Choroid plexus epithelial cell (primary cell): ENCODE measurements around the gene XCR1.

Experiments
- DNase-seq: peaks from one replicate; pipeline ENCODE4 v3.0.0-alpha.2; 2010; ENCODE audit warnings: low read depth
- H3K4me3 ChIP-seq: 2 replicates; pipeline ENCODE4 v1.5.1; 2011; ENCODE audit warnings: low read depth, mild to moderate bottlenecking, control low read depth, low read length, moderate library complexity
- TF ChIP-seq, protein P1 (sequence below): conservative IDR thresholded peaks from 2 replicates; pipeline ENCODE4 v1.5.1; 2011; ENCODE audit warnings: low read depth, mild to moderate bottlenecking, control low read depth, inconsistent platforms, low read length, moderate library complexity

The XCR1 gene

DNA sequence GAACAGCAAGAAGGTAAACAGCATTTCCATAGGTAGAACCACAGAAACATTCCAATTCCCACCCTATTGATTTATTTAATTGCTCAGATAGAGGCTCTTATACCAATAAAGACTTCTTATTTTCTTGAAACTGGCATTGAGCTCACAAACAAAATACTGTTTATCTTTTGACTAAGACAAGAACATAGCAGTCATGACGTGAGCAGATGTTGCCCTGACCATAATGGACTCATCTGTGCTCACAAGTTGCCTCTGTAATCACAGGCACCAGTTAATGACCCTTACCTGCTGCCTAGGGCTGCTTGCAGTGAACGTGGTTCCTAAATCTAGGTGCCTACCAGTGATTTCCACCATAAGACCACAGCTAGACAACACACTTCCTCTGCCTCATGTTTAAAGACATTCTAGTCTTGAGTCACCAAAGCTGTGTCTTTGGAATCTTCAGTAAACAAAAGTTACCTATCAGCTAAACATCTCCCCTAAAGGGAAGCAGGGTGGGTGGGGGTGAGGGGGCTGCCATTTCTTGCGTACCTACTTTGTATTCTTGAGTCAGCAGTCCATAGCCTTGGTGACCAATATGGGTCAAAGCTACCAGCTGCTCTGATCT lies 33.8 kb downstream of the XCR1 start:
- TF ChIP-seq, protein P1, sequence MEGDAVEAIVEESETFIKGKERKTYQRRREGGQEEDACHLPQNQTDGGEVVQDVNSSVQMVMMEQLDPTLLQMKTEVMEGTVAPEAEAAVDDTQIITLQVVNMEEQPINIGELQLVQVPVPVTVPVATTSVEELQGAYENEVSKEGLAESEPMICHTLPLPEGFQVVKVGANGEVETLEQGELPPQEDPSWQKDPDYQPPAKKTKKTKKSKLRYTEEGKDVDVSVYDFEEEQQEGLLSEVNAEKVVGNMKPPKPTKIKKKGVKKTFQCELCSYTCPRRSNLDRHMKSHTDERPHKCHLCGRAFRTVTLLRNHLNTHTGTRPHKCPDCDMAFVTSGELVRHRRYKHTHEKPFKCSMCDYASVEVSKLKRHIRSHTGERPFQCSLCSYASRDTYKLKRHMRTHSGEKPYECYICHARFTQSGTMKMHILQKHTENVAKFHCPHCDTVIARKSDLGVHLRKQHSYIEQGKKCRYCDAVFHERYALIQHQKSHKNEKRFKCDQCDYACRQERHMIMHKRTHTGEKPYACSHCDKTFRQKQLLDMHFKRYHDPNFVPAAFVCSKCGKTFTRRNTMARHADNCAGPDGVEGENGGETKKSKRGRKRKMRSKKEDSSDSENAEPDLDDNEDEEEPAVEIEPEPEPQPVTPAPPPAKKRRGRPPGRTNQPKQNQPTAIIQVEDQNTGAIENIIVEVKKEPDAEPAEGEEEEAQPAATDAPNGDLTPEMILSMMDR, result no peak
- no peak for DNase-seq
- H3K4me3 ChIP-seq, result no peak overlapping the region

DNA sequence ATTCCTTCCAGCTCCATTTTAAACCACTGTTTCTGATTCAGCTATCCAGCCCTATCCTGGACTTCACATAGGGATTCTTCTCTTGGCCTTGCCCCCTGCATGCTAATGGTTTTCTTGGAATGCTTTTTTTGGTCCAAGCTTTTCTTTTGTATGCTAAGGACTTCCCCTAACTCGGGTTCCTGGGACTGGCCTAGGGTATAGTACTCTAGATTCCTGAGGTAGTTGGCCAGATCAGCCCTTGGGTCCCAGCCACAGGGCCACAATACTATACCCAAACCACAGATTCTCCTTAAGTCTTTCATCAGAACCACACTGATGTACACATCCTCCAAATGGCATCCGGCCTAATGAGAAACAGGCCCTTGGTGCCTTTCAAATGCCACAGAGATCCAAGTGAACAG lies 34.5 kb downstream of the XCR1 start:
- TF ChIP-seq, protein P1, result no peak
- H3K4me3 ChIP-seq, result no peak overlapping the region
- DNase-seq, result no peak

DNA sequence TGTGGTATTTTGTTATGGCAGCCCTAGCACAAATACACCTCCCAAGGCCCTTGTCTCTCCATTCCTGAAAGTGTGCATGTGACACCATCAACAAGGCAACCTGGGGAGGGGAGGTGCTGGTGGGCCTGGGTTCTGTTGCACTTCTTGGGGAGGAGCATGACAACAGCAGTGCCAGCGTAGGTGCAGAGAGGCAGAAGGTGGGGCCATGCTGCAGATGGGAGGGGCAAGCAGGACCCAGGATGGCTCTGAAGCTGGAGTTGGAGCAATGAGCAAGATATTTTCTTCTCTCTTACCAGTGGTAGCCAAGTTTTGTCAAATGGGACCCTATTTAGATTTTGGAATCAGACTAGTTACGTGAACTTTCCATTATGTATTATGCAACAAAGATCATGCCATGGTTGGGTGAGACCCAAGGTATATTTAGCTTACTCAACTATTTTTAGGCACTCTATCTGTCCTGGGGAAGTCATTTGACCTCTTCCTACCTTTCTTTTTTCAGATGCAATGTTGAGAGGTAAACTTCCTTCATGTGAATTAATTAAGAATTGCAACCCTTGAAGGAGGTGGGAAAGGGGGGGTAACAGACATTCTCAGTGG lies 35.1 kb downstream of the XCR1 start:
- H3K4me3 ChIP-seq, result no peak overlapping the region
- TF ChIP-seq, protein P1, result no peak
- no peak for DNase-seq

DNA sequence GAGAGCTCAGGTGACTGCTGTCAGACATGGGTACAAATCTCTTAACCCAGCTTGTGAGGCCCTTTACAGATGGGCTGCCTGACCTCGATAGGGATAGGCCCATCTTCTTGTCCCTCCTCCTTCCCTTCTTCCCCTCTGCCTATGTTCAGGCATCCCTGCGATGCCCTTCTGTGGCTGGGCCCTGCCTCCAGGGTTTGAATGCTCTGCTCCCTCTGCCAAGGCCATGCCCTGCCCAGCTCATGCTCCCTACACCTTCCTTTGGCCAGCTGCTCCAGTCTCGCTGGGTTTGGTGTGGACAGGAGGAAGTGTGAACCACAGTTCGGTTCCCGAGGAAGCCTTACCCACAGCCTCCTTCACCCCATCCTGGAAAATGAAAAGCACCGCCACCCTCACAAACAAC lies 35.9 kb downstream of the XCR1 start:
- TF ChIP-seq, protein P1, result no peak
- no peak for DNase-seq
- no peak overlapping the region for H3K4me3 ChIP-seq

DNA sequence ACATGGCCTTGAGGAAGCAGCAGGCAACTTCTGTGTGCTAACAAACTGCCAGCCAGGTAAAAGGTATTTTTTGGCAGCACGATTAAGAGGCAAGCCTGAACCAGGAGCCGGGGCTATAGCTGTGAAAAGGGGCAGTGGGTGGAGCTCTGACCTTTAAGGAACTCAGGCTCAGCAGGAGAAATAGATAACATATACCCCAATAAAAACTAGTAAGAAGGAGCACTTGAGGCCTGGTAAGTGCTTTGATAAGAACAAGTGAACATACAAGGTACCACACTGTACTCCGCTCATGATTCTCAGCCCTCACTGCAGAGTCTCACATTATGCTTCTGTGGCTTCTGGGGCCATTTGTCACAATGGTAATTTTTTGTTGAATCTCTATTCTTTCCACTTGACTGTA lies 37.1 kb downstream of the XCR1 start:
- TF ChIP-seq, protein P1, result no peak
- DNase-seq, result no peak
- H3K4me3 ChIP-seq, result no peak overlapping the region

DNA sequence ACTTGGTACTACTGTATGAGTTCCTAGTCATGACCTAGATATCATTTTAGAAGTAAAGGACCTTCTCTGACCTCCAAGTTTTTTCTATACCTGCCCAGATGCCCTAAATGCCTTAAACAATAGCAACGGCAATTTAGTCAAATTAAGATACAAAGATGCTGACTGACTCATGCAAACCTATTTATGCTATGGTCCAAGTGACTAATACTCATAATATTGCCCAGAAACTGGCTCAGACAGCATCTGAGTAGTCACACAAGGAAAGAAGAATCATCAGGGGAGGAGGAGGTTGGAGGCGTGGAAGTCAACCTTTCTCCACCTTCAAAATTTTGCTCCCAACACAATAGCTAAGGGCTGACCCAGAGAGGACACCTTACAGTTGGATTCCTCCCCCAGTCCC lies 38.5 kb downstream of the XCR1 start:
- peak; percentile 78 for DNase-seq
- no peak overlapping the region for H3K4me3 ChIP-seq
- TF ChIP-seq, protein P1, result no peak

DNA sequence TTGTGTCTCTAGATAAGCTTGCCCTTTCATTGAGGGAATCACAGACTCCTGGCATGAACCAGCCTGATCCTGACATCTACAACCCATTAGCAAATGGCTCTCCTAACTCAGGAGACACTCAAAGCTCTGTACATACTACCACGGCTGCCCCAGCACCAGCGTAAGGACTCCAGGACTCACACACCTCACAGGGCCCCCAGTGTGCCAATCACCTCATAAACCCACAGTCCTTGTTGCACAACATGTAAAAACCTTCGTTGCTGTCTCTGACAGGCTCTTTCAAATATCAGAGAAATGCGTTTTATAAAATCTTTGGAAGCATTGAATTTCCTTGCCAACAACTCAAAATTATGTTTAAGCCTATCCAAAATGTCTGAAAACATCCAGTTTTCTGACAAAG lies 38.9 kb downstream of the XCR1 start:
- DNase-seq, result no peak
- H3K4me3 ChIP-seq, result no peak overlapping the region
- TF ChIP-seq, protein P1, result no peak
